HK-2 (cell line): ENCODE results near the gene TFEB.

Source experiments
- DNase-seq: peaks from one replicate; pipeline ENCODE4 v3.0.0-alpha.2; 2018; ENCODE audit not compliant: unreplicated experiment

The TFEB gene

DNA sequence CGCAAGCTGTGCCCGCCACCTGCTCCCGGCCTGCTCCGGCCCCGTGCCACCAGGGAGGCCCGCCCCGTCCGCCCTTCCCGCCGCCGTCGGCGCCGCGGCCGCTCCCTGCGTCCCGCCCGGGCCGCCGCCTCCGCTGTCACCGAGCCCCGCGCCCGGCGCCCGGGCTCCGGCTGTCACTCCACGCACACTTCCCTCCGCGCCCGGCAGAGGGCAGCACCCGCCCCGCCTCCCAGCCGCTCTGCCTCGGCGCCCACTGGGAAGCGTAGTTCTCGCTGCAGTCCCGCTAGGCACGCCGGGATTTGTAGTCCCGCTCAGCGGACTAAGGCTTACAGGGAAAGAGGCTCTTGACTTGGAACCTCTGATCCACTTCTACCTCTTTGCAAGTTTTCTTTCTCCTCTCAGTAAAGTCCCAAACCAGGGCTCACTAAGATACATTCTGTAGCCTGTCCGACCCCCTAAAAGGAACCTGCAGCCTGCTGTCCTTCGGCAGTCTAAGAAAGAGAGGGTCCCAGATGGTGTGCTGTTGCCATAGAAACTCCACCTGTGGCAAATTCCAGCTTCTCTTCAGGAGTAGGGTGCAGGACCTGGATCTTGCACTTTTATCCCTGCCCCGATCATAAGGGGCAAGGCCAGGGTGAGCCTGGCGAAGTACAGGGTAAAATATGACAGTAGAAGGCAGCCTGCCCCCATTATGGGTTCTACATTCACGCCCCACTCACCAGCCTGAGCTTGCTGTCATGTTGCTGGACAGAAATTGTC is at the start of gene TFEB:
TSS of gene TFEB (minus strand) at position 182 of the 759 bp plus-strand sequence. CDS start 44,395 bp downstream, outside the sequence.
- peak; percentile 91 for DNase-seq

DNA sequence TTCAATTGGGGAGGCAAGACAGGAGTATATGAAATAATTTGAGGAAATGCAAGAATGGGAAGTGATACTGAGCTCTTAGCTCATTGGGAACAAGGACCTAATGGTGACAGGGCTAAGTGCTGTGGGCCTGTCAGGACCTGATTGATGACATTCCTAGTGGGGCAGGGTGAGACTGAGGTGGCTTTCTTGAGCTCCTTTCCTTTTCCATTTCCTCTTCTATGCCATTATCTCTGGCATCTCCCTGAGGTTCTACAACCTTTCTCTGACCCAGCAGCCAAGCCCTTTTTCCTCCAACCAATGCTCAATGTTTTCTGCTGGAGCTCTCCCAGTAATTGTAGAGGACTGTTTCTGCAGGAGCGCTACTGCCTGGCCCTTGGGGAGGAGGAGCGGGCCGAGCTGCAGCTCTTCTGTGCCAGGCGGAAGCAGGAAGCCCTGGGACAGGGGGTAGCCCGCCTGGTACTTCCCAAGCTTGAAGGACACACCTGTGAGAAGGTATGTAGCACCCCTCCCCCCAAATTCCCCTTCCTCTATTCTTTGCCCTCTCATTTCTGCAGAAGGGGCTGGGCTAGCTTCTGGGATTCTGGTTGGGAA is 49.3 kb upstream of the TFEB start:
- DNase-seq, result no peak

DNA sequence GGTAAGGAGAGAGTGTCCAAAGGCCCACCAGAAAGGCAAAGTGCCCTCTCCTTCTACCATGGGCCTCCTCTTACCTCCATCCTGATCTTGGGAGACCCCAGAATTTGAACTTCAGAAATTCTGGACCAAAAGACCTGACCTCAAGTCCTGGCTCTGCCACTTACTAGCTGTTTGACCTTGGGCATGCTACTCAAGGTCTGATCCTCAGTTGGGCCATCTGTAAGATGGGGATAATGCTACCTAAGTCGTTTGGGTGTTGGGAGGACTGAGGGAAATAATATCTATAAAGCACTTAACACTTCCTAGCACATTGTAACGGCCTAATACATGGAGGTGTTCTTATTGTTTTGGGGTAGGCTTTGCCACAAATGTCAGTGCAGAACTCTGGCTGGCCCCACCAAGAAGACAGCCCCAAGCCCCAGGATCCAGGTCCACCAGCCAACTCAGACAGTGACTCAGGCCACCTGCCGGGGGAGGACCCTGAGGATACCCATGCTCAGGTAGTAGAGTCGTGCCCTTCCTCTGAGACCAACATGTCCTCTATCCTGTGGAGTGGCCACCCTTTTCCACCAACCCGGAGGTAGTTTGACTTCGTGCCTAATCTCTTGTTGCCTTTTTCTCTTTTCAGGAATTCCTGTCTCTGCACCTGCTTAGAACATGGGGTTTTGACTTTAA is 47.8 kb upstream of the TFEB start:
- DNase-seq, result no peak

DNA sequence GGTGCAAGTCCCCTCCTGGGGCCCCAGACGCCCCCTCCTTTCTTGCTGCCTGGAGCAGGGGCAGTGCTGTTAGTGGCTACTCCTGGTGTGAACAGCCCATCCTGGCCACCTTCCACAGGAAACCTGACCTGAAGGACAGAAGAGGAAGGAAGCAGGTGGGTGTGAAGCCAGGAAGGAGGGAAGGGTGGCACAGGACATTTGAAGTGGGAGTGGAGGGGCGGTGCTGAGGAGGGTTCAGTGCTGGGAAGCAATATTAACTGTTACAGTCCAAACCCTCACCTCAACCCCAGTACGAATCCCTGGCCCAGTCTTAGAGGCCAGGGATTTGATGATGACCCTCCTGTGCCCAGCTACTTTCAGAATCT is 45.9 kb upstream of the TFEB start:
- no peak for DNase-seq

DNA sequence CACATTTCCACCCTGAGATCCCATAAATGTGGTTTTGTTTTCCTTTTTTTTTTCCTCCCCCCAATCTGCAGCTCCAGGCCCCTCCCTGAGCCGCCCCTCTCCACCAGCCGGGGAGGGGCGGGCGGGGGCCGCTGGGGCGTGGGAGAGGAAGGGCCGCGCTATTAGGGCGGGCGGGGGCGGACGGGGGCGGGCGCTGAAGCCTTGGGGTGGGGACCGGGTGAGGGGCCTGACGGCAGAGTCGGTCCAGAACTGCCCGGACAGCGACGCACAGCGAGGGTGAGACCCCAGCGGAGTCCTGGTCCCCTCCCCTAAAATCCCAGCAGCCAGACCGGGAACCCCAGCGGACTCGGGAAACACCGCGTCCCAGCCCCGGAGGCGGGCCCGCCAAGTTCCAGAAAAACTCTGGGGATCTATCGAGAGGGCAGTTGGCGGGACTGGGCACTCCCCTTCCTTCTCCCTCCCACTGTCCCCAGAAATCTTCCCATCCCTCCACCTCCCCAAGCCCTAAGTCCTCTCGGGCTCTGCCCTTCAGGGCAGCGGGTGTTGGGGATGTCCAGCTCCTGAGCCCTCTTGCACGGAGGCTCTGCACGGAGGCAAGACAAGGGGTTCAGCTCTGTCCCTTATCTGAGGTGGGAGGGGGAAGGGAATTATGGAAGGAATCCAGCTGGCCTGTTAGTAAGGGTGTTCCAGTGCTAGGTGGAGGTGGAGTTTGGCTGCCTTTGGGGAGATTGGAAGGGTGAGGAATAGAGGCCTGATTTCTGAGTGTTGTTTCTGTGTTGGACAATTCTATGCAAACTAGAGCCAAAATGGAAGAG is 45.4 kb upstream of the TFEB start, which contains the start of gene PRICKLE4:
TSS of gene PRICKLE4 (plus strand) at position 232 of the 815 bp plus-strand sequence. CDS start 2,692 bp downstream, outside the sequence.
- peak; percentile 44 for DNase-seq

DNA sequence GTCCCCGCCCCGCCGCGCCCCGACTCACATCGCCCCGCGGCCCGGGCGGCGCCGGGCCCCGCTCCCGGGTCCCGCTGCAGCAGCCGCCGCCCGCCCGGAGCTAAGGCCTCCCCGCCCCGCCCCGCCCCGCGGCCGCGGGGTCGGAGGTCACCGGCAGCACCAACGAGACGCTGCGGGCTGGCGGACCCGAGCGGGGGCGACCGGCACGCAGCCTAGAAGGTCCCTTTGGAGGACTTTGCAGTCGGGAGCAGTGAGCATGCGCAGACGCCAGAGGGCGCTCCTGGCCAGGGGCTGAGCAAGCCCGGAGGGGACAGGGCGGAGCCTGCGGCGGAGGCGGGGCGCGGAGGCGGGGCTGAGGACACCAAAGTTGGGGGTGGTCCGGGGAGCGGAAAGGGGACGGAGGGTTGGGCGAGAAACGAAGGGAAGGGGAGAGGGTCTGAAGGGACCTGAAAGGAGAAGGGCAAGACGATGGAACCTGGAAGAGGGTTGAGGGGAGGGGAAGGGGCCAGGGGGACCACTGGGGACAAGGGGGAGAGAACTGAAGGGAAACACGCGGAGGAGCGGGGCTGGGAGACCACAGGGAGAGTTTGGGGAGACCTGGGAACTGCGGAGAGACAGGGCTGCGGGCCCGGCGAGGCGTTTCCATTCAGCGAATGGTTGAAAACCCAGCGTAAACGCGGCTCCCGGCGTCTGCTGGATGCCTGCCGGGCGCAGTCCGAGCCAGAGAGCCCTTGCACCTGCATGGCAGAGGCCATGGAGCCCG is 44.6 kb upstream of the TFEB start, which contains the start of gene FRS3:
TSS of gene FRS3 (minus strand) at position 113 of the 763 bp plus-strand sequence. CDS start 2,913 bp downstream, outside the sequence.
- DNase-seq, result peak; percentile 98

DNA sequence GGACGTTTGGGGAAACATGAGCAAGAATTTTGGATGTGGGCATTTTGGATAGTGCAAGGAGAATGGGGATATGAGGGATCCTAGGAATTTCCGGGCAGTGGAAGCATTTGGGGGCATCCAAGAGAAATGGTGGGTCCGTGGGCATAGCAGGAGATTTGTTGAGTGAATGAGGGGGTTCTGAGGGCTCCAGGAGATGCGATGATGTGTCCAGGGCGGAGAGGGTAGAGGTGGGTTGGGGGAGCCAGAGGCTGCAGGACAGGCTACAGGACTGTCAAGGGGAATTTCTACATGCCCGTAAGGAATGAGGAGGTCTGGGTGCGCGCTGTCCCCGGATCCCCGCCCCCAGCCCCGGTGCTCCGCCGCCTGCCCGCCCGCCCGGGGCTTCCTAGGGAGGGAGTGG is 43.9 kb upstream of the TFEB start:
- no peak for DNase-seq

DNA sequence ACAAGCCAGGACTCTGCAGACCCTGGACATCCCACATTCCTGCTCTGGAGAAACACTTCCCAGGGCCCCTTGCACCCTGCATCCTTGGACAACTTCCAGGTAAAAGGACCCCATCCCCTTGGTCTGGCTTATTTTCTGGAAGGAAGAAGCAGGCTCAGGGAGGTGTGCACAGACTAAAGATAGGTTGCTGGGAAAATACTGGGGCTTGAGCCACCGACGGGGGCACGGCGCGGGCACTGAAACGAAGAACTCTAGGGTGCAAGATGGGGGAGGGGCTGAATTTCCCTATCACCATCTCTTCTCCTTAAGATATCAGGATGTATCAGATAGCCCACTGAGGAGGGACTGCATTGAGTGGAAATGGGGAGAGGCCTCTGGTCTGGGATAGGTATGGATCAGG is 43.5 kb upstream of the TFEB start:
- DNase-seq, result no peak

DNA sequence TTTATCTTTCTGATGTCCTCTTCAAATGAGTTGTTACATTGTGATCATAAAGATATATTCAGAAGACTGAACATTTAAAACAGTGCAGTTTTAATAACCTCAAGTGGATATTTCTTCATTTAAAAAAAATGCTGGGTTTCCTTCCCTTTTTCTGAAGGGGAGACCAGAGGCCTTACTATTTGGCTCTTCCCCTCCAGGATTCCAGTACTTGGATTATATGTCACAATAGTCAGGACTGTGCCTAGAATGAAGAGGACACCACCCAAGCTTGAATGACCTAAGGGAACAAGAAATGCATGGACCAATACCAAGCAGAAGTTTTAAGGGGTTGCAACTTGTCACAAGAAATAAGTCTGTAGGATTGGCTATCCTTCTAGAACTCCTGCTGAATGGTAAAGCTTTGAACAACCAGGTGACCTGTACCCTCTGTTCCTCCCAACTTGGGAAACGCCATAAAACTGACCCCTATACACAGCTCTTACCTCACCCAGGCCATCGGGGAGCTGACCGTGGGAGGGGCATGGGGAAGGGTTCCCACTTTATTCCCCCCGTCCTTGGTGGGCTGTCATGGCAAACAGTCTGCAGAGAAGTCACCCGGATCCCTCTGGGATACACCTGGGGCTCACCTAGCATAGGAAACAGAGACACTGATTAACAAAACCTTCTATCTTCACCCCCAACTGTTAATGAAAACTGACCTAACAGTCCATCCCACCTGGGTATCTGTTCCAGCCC is 42.3 kb upstream of the TFEB start:
- DNase-seq, result no peak

DNA sequence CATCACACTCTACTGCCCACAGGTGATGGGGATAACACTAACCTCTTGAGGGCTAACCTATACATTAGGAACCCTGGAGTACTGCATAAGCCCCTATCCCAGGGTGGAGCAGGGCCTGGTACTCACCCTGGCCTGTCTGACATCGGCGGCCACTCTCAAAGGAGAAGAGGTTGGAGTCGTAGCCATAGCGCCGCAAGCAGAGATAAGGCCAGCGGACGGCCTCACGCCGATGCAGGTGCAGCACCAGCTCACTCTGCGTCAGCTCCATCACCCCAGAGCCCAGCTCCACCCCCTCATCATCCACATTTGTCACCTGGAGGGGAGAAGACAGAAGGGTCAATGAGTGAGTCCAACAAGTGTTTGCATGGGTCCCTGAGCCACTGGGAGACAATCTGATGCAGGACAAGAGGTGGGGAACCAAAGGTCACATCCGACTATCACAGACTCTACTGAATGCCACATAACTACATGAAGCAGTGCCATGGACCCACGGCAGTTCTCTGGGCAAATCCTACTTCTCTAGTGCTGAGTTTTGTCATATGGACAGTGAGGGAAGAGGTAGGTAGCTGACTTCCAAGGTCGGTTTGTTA is 40.0 kb upstream of the TFEB start:
- no peak for DNase-seq

DNA sequence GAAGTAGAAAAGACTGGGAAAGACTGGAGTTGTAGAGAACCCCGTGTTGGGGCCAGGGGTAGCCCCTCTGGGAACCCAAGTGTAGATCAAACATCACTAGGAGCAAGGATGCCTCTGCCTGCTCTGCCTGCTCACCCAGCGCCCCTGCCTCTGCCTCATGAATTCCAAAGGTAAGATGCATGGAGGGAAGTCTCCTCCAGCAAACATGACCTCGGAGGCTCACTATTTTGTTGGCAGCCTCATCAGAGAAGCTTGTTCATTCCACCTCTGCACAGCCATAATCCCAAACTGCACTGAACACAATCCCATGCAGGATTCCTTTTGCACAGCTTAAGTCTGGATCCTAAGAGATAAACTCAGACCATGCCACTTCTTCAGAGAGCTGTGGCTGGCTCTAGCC is 39.4 kb upstream of the TFEB start:
- no peak for DNase-seq

DNA sequence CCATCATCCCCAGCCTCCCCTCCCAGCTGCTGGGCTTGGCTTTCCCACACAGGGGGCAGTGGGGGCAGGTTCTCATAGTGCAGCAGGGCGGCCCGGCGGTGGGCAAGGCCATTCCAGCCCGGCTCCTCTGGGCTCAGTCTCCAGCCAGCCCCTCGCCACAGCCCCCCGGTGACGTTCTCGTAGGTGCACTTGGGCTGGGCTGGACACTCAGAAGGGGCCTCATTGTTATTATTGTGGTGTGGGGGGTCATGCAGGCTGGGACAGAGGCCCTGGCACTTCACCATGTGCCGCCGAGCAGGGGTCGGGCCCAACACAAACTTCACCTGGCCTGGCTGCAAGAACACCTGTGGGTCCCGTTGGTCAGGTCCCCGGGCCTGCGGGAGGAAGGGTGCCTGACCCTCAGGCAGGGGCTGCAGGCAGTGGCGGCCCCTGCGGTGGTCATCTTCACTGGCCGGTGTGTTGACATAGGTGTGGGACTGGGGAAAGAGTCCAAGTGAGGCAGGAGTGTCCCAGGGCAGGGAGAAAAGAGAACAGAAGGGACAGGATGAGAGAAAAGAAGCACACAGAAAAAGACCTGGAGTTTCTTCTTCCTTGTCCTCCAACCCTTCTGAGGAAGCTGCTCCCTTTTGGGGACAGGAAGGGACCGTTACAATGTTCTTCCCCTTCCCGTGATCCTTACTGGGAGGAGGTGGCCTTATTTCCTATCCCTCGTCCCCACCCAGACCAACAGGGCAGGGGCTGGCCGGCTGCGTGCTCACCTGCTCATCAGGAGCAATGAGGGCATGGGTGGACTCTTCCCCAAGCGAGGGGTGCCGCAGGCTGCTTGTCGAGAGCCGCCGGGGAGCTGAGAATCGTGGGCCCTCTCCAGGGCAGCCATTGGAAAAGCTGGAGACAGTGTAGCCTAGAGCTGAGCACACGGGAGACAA is 35.9 kb upstream of the TFEB start:
- no peak for DNase-seq

DNA sequence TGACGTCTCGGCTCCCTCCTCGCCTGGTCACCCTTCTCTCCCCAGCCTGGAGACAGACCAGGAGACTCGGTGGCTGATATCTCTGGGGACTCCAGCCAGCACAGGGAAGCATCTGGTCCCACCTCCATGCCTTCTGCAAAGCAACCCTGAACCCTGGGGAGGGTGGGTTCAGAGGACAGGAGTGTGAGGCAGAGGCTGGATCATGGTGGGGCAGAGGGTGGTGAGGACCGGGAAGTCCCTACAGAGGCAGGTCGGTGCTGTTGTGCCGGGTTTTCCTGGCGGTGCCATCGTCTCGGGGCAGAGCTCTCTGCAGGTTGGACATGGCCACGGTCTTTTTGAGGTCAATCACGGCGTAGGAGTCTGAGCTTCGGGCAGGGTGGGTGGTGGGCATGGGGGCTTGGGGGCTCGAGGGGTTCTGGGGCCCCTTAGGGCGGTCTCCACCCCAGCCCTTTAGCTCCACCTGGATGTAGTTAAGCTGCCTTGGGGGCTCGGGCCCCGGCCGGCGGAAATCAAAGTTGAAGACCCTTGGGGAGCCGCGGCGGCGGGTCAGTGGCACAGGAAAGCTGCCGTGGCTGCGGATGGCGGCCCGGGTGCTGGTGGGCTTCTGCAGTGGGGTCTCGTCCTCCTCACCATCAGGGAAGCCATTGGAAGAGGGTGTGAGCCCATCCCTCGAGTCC is 35.1 kb upstream of the TFEB start:
- DNase-seq, result no peak

DNA sequence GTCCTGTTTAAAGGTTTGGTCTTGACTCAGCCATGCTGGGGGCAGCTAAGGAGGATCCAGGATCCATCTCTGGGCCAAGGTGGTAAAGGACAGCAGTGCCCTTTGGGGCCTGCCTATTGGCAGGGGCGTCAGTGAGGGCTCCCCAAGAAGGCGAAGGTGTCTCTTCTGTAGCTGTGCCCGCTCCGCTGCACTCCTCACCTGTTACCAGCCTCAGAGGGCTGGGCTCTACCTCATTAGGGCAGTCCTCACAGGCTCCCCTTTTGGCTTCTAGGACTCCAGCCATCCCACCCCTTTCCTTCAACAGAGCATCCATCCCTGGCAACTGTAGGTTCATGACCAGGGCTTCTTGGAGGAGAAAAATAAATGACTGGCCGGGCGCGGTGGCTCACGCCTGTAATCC is 34.0 kb upstream of the TFEB start:
- no peak for DNase-seq

DNA sequence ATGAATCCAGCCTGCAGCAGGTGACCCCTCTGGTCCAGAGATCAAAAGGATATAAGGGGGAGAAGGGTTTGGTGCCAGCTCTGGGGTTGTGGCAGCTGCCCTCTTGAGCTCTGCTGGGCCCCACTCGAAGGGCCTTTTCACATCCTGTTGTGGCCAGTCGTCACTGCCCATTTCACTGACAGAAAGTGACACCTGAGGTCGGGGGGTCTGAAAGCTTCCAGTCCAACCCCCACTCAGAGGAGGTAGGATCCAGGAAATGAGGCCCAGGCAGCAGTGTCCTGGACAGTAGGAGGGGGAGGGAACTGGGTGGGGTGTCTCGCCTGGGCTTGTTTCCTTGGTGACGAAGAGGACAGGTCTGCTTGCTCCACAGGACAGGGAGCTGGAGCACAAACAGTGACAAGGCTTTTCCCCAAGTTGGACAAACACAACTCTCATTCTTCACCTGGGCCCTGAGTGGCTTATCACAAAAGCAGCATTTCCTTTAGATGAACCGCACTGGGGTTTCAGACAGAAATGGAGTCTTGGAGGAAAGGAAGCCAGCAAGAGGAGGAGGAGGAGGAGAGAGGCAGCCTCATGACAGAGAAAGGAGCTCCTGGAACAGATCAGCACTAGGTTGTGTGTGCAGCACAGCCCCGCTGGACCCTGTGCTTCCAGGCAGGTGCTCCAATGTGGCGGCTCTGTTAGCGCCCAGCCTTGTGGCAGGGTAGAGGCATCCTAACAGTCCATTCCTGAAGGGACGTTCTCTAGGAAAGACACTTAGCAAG is 33.3 kb upstream of the TFEB start:
- no peak for DNase-seq

DNA sequence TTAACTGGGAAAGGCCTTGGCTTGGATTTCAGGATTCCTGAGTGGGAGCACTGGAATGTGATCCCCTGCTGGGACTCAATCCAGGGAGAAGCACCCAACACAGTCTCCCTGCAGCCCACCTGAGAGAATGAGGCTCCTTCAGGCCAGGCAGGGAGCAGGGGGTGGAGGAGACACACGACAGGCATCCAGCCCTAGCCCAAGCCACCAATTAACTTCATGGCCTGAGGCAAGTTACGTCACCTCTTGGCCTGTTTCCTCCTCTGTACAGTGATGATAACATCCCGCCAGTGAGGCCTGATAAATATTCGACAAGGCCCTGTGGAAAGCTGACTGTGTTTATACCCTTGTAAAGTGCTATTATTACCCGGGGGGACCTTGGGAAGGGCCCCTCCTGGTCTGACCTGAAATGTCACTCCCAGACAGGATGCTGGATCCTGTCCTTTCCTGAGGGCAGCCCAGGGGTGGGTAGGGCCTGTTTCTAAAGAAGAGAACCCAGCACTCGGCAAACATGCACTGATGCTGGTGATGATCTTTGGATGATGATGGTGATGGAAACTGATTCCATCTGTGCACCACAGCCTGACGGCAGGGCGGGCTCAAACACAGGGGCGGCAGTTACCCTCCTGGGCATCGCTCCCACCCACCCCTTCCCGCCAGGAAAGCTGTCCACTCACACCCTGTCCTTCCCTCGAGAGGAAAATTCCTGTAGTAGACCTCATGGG is 31.9 kb upstream of the TFEB start:
- DNase-seq, result no peak
